WI38 (cell line): ENCODE results near the gene SLC22A5.

Experiments
- H3K4me3 ChIP-seq: 2 replicates; pipeline ENCODE4 v1.5.1; 2011; ENCODE audit warnings: low read depth, mild to moderate bottlenecking, control low read depth, low read length
- TF ChIP-seq, protein P1 (sequence below): IDR thresholded peaks from 2 replicates; pipeline ENCODE4 v1.5.1; 2012; ENCODE audit warnings: low read depth, mild to moderate bottlenecking, control low read depth, low read length

The SLC22A5 gene

DNA sequence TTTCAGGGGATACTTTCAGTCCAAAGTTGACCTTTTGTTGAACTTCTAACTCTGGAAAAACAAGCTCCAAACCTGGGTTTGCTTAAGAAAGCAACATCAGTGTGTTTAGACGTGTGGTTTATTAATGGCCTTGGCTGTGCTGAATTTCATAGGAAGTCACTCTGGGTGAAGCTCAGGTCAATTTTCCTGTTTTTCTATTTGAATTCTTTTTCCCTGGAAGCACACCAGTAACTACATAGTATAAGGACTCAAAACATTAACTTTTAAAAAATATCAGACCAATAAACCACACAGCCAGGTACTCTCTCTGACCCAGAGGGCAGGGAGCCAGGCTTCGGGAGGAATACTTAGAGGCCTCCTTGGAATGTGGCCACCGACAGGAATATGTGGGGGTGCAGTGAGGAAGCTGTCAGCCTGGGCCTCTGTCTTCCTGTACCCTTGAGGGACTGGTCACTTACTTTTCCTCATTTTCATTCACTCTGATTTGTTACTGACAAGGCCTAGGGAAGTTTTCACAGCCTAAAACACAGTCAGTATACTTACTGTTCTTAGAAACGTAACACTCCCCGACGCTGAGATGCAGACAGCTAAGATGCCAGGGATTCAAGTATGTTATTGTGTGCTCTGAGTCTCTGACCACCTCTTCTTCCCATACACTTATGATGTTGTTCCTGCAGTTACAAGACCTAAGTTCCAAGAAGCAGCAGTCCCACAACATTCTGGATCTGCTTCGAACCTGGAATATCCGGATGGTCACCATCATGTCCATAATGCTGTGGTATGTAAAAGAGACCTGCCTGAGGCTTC lies 18.9 kb downstream of the SLC22A5 start:
- H3K4me3 ChIP-seq, result no peak overlapping the region
- TF ChIP-seq, protein P1, sequence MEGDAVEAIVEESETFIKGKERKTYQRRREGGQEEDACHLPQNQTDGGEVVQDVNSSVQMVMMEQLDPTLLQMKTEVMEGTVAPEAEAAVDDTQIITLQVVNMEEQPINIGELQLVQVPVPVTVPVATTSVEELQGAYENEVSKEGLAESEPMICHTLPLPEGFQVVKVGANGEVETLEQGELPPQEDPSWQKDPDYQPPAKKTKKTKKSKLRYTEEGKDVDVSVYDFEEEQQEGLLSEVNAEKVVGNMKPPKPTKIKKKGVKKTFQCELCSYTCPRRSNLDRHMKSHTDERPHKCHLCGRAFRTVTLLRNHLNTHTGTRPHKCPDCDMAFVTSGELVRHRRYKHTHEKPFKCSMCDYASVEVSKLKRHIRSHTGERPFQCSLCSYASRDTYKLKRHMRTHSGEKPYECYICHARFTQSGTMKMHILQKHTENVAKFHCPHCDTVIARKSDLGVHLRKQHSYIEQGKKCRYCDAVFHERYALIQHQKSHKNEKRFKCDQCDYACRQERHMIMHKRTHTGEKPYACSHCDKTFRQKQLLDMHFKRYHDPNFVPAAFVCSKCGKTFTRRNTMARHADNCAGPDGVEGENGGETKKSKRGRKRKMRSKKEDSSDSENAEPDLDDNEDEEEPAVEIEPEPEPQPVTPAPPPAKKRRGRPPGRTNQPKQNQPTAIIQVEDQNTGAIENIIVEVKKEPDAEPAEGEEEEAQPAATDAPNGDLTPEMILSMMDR, result no peak

DNA sequence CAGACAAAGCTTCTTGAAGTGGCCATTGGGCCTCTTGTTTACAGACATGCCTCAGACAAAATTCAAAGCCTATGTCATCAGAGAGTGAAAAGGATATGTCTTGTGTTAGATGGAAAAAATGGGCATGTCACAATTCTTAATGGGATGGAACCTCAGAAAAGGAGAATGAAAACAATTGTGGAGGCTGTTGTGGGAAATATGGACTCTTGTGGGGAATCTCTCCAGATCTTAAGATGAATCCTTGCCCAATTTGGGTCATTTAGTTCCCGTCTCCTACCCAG lies 19.5 kb downstream of the SLC22A5 start:
- TF ChIP-seq, protein P1, result no peak
- H3K4me3 ChIP-seq, result no peak overlapping the region

DNA sequence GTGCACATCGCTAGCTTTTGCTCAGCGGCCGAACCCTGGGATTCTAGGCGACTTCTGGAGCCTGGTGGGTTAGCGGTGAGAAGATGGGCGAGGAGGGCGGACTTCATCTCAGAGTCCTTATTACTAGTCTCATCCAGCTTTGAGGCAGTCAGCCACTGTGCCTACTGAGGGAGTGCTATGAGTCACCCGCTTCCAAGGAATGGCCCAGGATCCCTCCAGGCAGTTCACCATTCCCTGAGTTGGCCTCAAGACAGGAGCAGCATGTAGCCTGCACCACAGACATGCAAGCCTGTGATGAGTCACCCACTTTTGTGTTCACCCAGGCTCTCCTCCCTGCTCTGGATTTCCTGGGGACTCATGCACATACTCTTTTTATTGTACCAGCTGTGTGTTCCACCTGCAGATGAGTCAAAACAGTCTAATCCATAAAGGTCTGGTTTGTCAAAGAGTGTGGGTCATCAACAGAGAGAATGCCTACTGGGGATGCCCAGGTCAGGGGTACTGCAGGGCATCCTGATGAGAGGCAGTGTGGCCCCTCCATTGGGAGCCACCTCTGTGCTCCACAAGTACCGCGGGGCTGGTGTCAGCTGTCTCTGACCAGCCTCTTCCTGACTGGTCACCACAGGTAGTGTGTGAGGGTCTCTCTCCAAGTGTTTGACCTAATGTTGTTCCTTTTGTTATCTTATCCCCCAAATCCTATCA lies 20.2 kb downstream of the SLC22A5 start:
- TF ChIP-seq, protein P1, result no peak
- H3K4me3 ChIP-seq, result no peak overlapping the region

DNA sequence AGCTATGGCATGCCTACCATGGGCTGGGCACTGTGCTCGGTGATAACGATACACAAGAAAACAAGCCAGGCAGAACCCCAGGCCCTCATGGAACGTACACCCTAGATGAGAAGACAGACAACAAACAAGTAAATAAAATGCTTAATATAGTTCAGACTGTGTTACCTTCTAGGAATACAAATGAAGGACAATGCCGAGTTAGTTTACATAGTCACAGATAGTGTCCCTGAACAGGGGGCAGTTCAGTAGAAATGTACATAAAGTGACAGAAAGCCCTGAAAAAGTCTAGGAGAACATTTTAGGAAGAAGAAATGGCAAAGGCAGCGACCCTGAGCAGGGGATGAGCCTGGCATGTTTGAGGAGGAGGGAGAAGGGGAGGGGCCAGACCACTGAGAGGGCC lies 21.7 kb downstream of the SLC22A5 start:
- TF ChIP-seq, protein P1, result no peak
- H3K4me3 ChIP-seq, result no peak overlapping the region

DNA sequence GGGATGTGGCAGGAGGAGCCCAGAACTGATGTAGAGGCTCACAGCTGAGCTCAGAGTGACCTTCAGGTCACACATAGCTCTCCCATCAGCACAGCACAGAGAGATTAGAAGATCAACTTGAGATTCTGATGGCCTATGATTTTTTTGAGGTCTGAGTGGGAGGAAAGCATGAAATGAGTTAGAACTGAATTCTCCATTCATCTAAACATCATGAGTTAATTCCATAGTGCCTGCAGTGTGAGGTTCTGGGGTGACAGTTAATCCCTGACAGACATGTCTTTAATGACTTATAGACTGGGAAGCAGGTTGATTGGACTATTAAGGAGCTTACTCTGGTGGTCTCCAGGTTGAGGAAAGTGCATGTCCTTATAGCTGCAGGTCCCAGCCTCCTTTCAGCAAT lies 22.4 kb downstream of the SLC22A5 start:
- no peak overlapping the region for H3K4me3 ChIP-seq
- TF ChIP-seq, protein P1, result no peak

DNA sequence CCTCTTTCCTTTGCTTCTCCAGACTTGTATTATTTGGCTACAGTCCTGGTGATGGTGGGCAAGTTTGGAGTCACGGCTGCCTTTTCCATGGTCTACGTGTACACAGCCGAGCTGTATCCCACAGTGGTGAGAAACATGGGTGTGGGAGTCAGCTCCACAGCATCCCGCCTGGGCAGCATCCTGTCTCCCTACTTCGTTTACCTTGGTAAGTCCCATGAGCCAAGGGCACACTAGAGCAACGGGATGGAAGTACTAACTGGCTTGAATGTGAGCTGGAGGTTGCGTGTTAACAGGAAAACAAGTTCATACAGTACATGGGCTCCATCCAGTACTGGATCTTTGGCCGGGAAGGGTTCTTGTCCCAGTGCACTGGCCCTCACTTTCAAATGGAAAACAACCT lies 22.9 kb downstream of the SLC22A5 start:
- no peak overlapping the region for H3K4me3 ChIP-seq
- TF ChIP-seq, protein P1, result no peak

DNA sequence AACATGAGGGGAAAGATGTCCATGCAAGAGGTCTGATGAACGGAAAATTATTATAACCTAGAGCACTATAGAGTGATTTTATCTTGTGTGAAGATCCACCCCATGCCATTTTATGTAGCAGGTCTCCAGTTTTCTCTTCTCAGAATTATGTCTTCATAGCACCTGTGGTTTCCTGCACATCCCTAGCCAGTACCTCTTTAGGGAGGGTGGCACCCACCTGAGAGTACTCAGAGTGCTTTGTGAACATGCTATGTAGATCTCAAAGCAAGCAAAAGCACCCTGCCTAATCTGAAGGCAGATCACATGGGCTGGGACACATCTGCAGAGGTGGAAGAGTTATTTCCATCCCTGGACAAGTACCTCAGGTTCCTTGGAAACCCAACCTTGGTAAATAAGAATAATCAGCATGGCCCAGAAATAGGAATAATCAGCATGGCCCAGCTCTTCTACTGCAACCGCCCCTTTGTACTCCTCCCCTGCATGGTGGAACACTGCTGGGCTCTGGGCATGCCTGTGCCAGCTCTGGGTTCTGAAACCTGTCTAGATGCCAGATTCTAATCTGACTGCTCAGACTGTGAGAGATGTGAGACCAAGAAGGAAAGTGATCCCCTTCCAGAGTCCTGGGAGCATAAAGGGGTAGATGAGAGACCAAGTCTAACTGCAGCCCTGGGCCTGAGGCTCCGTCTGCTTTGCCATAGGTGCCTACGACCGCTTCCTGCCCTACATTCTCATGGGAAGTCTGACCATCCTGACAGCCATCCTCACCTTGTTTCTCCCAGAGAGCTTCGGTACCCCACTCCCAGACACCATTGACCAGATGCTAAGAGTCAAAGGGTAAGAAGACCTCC lies 23.7 kb downstream of the SLC22A5 start:
- TF ChIP-seq, protein P1, result no peak
- no peak overlapping the region for H3K4me3 ChIP-seq
